IMR-90 (cell line): ENCODE results near the gene FADS6. TPM values are rescaled to one million over a fixed set of nuclear protein-coding genes. Genes with fewer than 3 reads are reported as not detected.

ENCODE experiments used
- ATAC-seq: fragments of 200-7000 bp; cut with Tn5 transposase; 2 replicates; pipeline ENCODE4 v1.9.1; 2020; ENCODE audit warnings: low read depth, mild to moderate bottlenecking, moderate library complexity
- BruUV-seq: library from RNA; stranded (reverse); fragments of 400-500 nt; replicated peaks from 2 replicates; lab custom pipeline; 2021; lab: Mats Ljungman, UMichigan
- CTCF ChIA-PET: fragments of 300-600 bp; formaldehyde crosslinking; extraction: SDS; loops from one replicate; lab custom pipeline; 2021; ENCODE audit warnings: antibody characterized with exemption; lab: Yijun Ruan, JAX
- POLR2A ChIA-PET: fragments of 300-600 bp; sonication (Branson Sonifier 250); formaldehyde crosslinking; loops from one replicate; lab custom pipeline; 2022; ENCODE audit warnings: antibody characterized with exemption; ENCODE audit not compliant: unreplicated experiment; lab: Charles Lee
- DNase-seq: peaks from one replicate; pipeline ENCODE4 v3.0.0; 2013
- H2AFZ ChIP-seq: replicated peaks from 2 replicates; pipeline ENCODE3; 2013; ENCODE audit warnings: low read length, mild to moderate bottlenecking; ENCODE audit not compliant: poor library complexity
- H2AK5ac ChIP-seq: 2 replicates; pipeline ENCODE4 v1.6.1; 2013; ENCODE audit warnings: low read depth, low read length, inconsistent platforms
- H2AK9ac ChIP-seq: replicated peaks from 2 replicates; pipeline ENCODE3; 2013; ENCODE audit warnings: mild to moderate bottlenecking, low read depth, low read length, moderate library complexity; ENCODE audit not compliant: poor library complexity
- H2BK120ac ChIP-seq: 2 replicates; pipeline ENCODE4 v1.6.1; 2013; ENCODE audit warnings: low read depth, low read length, inconsistent platforms
- H2BK15ac ChIP-seq: 3 replicates; pipeline ENCODE4 v1.6.1; 2013; ENCODE audit warnings: low read depth, low read length, inconsistent platforms
- H2BK20ac ChIP-seq: 2 replicates; pipeline ENCODE4 v1.6.1; 2013; ENCODE audit warnings: low read depth, mild to moderate bottlenecking, inconsistent platforms, low read length, moderate library complexity
- H2BK5ac ChIP-seq: 2 replicates; pipeline ENCODE4 v1.6.1; 2013; ENCODE audit warnings: mild to moderate bottlenecking, low read depth, low read length, inconsistent platforms; ENCODE audit not compliant: poor library complexity, severe bottlenecking
- H3K14ac ChIP-seq: replicated peaks from 2 replicates; pipeline ENCODE4 v1.6.1; 2013; ENCODE audit warnings: low read depth, low read length, inconsistent platforms
- H3K18ac ChIP-seq: 2 replicates; pipeline ENCODE4 v1.6.1; 2013; ENCODE audit warnings: low read depth, low read length, control low read depth
- H3K23ac ChIP-seq: 2 replicates; pipeline ENCODE4 v1.6.1; 2013; ENCODE audit warnings: low read depth, low read length, inconsistent platforms
- H3K27ac ChIP-seq: 2 replicates; pipeline ENCODE4 v1.5.1; 2013; ENCODE audit warnings: mild to moderate bottlenecking, control low read depth, low read length; ENCODE audit not compliant: insufficient read depth
- H3K27me3 ChIP-seq: 2 replicates; pipeline ENCODE4 v1.6.1; 2013; ENCODE audit warnings: low read length; ENCODE audit not compliant: control insufficient read depth, insufficient read depth
- H3K36me3 ChIP-seq: 2 replicates; pipeline ENCODE4 v1.6.1; 2013; ENCODE audit warnings: low read length, mixed read lengths; ENCODE audit not compliant: control insufficient read depth, insufficient read depth
- H3K4ac ChIP-seq: 2 replicates; pipeline ENCODE4 v1.6.1; 2013; ENCODE audit warnings: low read depth, low read length, inconsistent platforms
- H3K4me1 ChIP-seq: 2 replicates; pipeline ENCODE4 v1.6.1; 2013; ENCODE audit warnings: low read length, mixed read lengths; ENCODE audit not compliant: control insufficient read depth, insufficient read depth
- H3K4me2 ChIP-seq: 2 replicates; pipeline ENCODE4 v1.6.1; 2013; ENCODE audit warnings: low read depth, mild to moderate bottlenecking, control low read depth, low read length, moderate library complexity
- H3K4me3 ChIP-seq: 2 replicates; pipeline ENCODE4 v1.5.1; 2013; ENCODE audit warnings: low read depth, mild to moderate bottlenecking, control low read depth, low read length, moderate library complexity; ENCODE audit not compliant: insufficient read depth
- H3K56ac ChIP-seq: 2 replicates; pipeline ENCODE4 v1.6.1; 2013; ENCODE audit warnings: low read length, inconsistent platforms; ENCODE audit not compliant: insufficient read depth; ENCODE audit errors: extremely low read depth
- H3K79me1 ChIP-seq, 2 experiments: 2 replicates each; pipeline ENCODE4 v1.6.1; 2013; ENCODE audit warnings: low read length in 2 of 2, inconsistent platforms in 1 of 2, low read depth in 1 of 2
- H3K9ac ChIP-seq: 2 replicates; pipeline ENCODE4 v1.6.1; 2013; ENCODE audit warnings: low read depth, low read length, control low read depth
- H3K9me1 ChIP-seq: 2 replicates; pipeline ENCODE4 v1.6.1; 2013; ENCODE audit warnings: low read length, inconsistent platforms; ENCODE audit not compliant: insufficient read depth
- H3K9me3 ChIP-seq: 2 replicates; pipeline ENCODE4 v1.6.1; 2013; ENCODE audit warnings: low read length; ENCODE audit not compliant: control insufficient read depth, insufficient read depth
- H4K20me1 ChIP-seq: 2 replicates; pipeline ENCODE4 v1.6.1; 2013; ENCODE audit warnings: low read length, inconsistent platforms; ENCODE audit not compliant: insufficient read depth
- H4K5ac ChIP-seq: 2 replicates; pipeline ENCODE4 v1.6.1; 2013; ENCODE audit warnings: mild to moderate bottlenecking, low read depth, low read length, control low read depth
- H4K8ac ChIP-seq, 2 experiments: 2 replicates each; pipeline ENCODE4 v1.6.1; 2013; ENCODE audit warnings: low read depth in 2 of 2, low read length in 2 of 2, control low read depth in 1 of 2, inconsistent platforms in 1 of 2
- H4K91ac ChIP-seq: 2 replicates; pipeline ENCODE4 v1.6.1; 2013; ENCODE audit warnings: low read depth, low read length, inconsistent platforms; ENCODE audit not compliant: insufficient read depth
- BHLHE40 ChIP-seq: fragments of 150-350 bp; IDR thresholded peaks from 2 replicates; pipeline ENCODE4 v1.6.1; 2016; ENCODE audit warnings: mild to moderate bottlenecking, low read depth, low read length
- CEBPB ChIP-seq: IDR thresholded peaks from 2 replicates; pipeline ENCODE4 v1.6.1; 2012; ENCODE audit warnings: low read depth, low read length, improper control_type of control experiment
- CHD1 ChIP-seq: IDR thresholded peaks from 2 replicates; pipeline ENCODE4 v1.6.1; 2012; ENCODE audit warnings: low read depth, low read length, improper control_type of control experiment
- ELK1 ChIP-seq: fragments of 150-350 bp; IDR thresholded peaks from 2 replicates; pipeline ENCODE4 v1.6.1; 2016; ENCODE audit warnings: low read depth, mild to moderate bottlenecking, low read length, moderate library complexity, borderline replicate concordance
- FOS ChIP-seq: fragments of 150-350 bp; IDR thresholded peaks from 2 replicates; pipeline ENCODE4 v1.6.1; 2016; ENCODE audit warnings: low read depth, low read length
- MAFK ChIP-seq: IDR thresholded peaks from 2 replicates; pipeline ENCODE4 v1.6.1; 2012; ENCODE audit warnings: low read depth, low read length, improper control_type of control experiment
- MAZ ChIP-seq: IDR thresholded peaks from 2 replicates; pipeline ENCODE4 v1.6.1; 2012; ENCODE audit warnings: low read depth, mild to moderate bottlenecking, low read length, improper control_type of control experiment, moderate library complexity, borderline replicate concordance
- MXI1 ChIP-seq: IDR thresholded peaks from 2 replicates; pipeline ENCODE4 v1.6.1; 2012; ENCODE audit warnings: low read depth, mild to moderate bottlenecking, low read length, moderate library complexity, borderline replicate concordance
- NFE2L2 ChIP-seq: fragments of 150-350 bp; IDR thresholded peaks from 2 replicates; pipeline ENCODE4 v1.6.1; 2016; ENCODE audit warnings: low read depth, mild to moderate bottlenecking, low read length
- POLR2A ChIP-seq: IDR thresholded peaks from 2 replicates; pipeline ENCODE4 v1.6.1; 2012; ENCODE audit warnings: mild to moderate bottlenecking, low read depth, low read length
- RCOR1 ChIP-seq: IDR thresholded peaks from 2 replicates; pipeline ENCODE4 v1.6.1; 2012; ENCODE audit warnings: mild to moderate bottlenecking, low read length, improper control_type of control experiment; ENCODE audit not compliant: insufficient replicate concordance
- RFX5 ChIP-seq: IDR thresholded peaks from 2 replicates; pipeline ENCODE4 v1.8.0; 2012; ENCODE audit warnings: low read depth, mild to moderate bottlenecking, low read length, moderate library complexity
- SMC3 ChIP-seq: fragments of 150-350 bp; IDR thresholded peaks from 2 replicates; pipeline ENCODE4 v1.6.1; 2016; ENCODE audit warnings: low read depth, mild to moderate bottlenecking, antibody characterized with exemption, low read length, moderate library complexity
- WGBS, 2 experiments: methylation state at CpG; one replicate each; pipeline versions ENCODE4 v1.1.5 to v1.1.7; 2013; ENCODE audit warnings: missing lambda C conversion rate in 2 of 2; ENCODE audit not compliant: insufficient read length in 1 of 2; ENCODE audit errors: extremely low coverage in 2 of 2; 5-methylcytosine and 5-hydroxymethylcytosine counted together
- dilution Hi-C: fragments of 300-500 bp; cut with HindIII; formaldehyde crosslinking; loops from one replicate; pipeline ENCODE4 v1.14.3; 2018; ENCODE audit warnings: low sequenced_read_pairs; ENCODE audit not compliant: unreplicated experiment
- in situ Hi-C: fragments of 300-500 bp; cut with MboI; formaldehyde crosslinking; loops from 3 replicates; pipeline ENCODE4 v1.14.3; 2019; ENCODE audit warnings: low sequenced_read_pairs, inconsistent platforms, mixed read lengths
- intact Hi-C: fragments of 100-400 bp; cut with micrococcal nuclease; formaldehyde crosslinking; loops from 2 replicates; pipeline ENCODE4 v1.10.0; 2022
- polyA plus RNA-seq, 3 experiments: library from polyadenylated mRNA; depleted of rRNA; stranded (reverse); fragments of >200 nt; gene quantifications; 2 replicates each; pipeline ENCODE4 v1.2.3, GENCODE V29; 2012; ENCODE audit warnings: low replicate concordance in 1 of 3
- total RNA-seq: library from RNA; depleted of rRNA; stranded (reverse); fragments of >200 nt; gene quantifications from 2 replicates; pipeline ENCODE4 v1.2.3, GENCODE V29; 2012
- TF ChIP-seq, protein P1 (sequence below): conservative IDR thresholded peaks from 2 replicates; pipeline ENCODE4 v1.5.1; 2012; ENCODE audit warnings: mild to moderate bottlenecking, low read depth, low read length, improper control_type of control experiment
- TF ChIP-seq, protein P2 (sequence below): fragments of 150-350 bp; IDR thresholded peaks from 2 replicates; pipeline ENCODE4 v1.6.1; 2017; ENCODE audit warnings: mild to moderate bottlenecking, antibody characterized with exemption, low read length, low read depth

Gene FADS6
- total and polyA plus RNA-seq, 2 of the 4 experiments (the other 2 are of a cell fraction) = not detected

GRCh38 chr17:74892013-74892841 lies 1.2 kb downstream of the FADS6 start:
- dilution Hi-C loops = no loop called here
- peak overlapping the region; percentile 19 for H2AFZ ChIP-seq
- no peak overlapping the region for H3K27ac ChIP-seq
- POLR2A ChIA-PET = no interaction called here
- H2BK20ac ChIP-seq = no peak overlapping the region
- H3K36me3 ChIP-seq = no peaks in the 10 kb centered on the region
- no peak overlapping the region for H2BK5ac ChIP-seq
- no peak overlapping the region for H3K4me2 ChIP-seq
- H3K27me3 ChIP-seq = peaks cover 82% of the 10 kb centered on the region
- no peak overlapping the region for H4K91ac ChIP-seq
- H2BK15ac ChIP-seq = no peak overlapping the region
- CTCF ChIA-PET = no interaction called here
- no TSS peak for BruUV-seq
- no peak overlapping the region for H4K5ac ChIP-seq
- ATAC-seq = no peak
- no peak overlapping the region for H3K23ac ChIP-seq
- no peak overlapping the region for H4K8ac ChIP-seq
- no peak overlapping the region for H2AK9ac ChIP-seq
- in situ Hi-C loops = no loop called here
- no peak for DNase-seq
- WGBS, 2 experiments = 66% methylated on average over 9 of the region's 20 CpGs; no CpG with 5 or more reads in 1 of the 2 experiments
- no peak overlapping the region for H3K4me3 ChIP-seq
- H3K14ac ChIP-seq = no peak overlapping the region
- no peak overlapping the region for H3K56ac ChIP-seq
- no peak overlapping the region for H2AK5ac ChIP-seq
- H4K20me1 ChIP-seq = no peaks in the 10 kb centered on the region
- no peak overlapping the region for H3K9ac ChIP-seq
- H3K9me3 ChIP-seq = no peaks in the 10 kb centered on the region
- peaks cover 2% of the 10 kb centered on the region; the same call in 1 of the 2 replicates for H3K4me1 ChIP-seq
- H3K79me1 ChIP-seq = no peaks in the 10 kb centered on the region
- H3K4ac ChIP-seq = no peak overlapping the region
- H3K9me1 ChIP-seq = no peaks in the 10 kb centered on the region
- intact Hi-C loops = no loop called here
- no peak overlapping the region for H3K18ac ChIP-seq
- no peak overlapping the region for H2BK120ac ChIP-seq
- TF ChIP-seq NFE2L2 = no peak
- no peak for TF ChIP-seq MAZ
- TF ChIP-seq POLR2A = no peak
- TF ChIP-seq FOS = no peak
- TF ChIP-seq ELK1 = no peak
- TF ChIP-seq, protein P1, sequence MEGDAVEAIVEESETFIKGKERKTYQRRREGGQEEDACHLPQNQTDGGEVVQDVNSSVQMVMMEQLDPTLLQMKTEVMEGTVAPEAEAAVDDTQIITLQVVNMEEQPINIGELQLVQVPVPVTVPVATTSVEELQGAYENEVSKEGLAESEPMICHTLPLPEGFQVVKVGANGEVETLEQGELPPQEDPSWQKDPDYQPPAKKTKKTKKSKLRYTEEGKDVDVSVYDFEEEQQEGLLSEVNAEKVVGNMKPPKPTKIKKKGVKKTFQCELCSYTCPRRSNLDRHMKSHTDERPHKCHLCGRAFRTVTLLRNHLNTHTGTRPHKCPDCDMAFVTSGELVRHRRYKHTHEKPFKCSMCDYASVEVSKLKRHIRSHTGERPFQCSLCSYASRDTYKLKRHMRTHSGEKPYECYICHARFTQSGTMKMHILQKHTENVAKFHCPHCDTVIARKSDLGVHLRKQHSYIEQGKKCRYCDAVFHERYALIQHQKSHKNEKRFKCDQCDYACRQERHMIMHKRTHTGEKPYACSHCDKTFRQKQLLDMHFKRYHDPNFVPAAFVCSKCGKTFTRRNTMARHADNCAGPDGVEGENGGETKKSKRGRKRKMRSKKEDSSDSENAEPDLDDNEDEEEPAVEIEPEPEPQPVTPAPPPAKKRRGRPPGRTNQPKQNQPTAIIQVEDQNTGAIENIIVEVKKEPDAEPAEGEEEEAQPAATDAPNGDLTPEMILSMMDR = no peak
- no peak for TF ChIP-seq RCOR1
- TF ChIP-seq RFX5 = no peak
- TF ChIP-seq MXI1 = no peak
- TF ChIP-seq, protein P2, sequence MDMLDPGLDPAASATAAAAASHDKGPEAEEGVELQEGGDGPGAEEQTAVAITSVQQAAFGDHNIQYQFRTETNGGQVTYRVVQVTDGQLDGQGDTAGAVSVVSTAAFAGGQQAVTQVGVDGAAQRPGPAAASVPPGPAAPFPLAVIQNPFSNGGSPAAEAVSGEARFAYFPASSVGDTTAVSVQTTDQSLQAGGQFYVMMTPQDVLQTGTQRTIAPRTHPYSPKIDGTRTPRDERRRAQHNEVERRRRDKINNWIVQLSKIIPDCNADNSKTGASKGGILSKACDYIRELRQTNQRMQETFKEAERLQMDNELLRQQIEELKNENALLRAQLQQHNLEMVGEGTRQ = no peak
- no peak for TF ChIP-seq CHD1
- no peak for TF ChIP-seq MAFK
- TF ChIP-seq BHLHE40 = no peak
- no peak for TF ChIP-seq CEBPB
- TF ChIP-seq SMC3 = no peak
